Activated effector memory CD4-positive, alpha-beta T cell treated with anti-CD3 and anti-CD28 coated beads, Interleukin-2, amount 50 U/mL, for 16 hours (primary cell): ENCODE results near the gene MSI2.
A peak's percentile ranks its signal among the peaks of the same experiment; 100 is the strongest.

Experiments used
- DNase-seq: peaks from one replicate; pipeline ENCODE4 v3.0.0-alpha.2; 2020

MSI2 gene

DNA sequence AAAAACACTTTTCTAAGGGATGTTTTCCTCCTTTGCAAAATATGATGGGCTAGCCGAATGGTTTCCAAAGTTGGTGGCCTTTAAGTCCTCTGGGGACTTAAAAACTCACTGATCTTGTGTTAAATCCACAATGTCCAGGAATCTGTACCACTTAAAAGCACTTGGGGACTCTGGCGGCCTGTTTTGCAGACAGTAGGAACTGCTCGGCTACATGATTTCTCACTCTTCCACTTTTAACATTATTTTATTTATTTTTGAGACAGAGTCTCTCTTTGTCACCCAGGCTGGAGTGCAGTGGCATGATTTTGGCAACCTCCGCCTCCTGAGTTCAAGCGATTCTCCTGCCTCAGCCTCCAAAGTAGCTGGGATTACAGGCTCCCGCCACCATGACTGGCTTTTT is 9.1 kb upstream of the MSI2 start:
- no peak for DNase-seq

DNA sequence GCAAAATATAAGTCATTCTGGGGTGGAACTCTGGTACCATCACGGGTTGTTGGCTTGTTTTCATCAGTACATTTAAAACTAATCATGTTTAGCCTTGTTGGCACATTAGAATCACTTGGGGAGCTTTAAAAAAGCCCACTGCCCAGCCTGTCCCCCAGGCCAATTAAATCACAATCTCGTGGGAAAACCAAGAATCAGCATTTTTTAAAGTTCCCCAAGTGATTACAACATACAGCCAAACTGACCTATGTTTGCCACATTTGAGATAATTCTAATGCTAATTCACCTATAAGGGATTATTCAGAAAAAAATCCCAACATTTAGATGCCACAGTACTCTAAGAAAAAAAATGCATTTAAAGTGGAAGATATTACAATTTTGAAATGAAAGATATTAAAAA is 8.4 kb upstream of the MSI2 start:
- DNase-seq: no peak

- DNase-seq: no peak
Measured at GRCh38 chr17:57249520-57249919, 6.8 kb upstream of the MSI2 start.

DNA sequence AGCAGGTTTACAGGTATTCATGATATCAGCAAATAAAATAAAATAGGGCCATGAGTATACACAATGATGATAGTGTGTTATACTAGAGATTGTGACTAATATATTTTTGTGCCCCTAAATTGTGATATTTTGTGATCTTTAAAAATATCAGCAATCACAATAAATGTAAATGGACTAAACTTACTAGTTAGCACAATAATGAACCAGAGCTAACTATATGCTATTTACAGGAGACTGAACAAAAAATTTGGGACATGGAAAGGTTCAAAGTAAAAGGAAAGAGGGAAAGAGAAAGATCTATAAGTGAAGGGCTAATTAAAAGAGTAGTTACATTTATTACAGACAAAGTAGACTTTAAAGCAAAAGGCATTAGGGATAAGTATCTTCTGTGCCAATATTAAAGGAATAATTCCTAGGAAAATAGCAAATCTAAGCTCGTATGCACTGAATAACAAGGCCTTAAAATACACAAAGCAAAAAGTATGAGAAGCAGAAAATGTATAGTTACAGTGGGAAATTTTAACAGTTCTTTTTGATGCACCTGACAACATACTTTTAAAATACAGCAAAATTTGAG is 5.0 kb upstream of the MSI2 start:
- no peak for DNase-seq

DNA sequence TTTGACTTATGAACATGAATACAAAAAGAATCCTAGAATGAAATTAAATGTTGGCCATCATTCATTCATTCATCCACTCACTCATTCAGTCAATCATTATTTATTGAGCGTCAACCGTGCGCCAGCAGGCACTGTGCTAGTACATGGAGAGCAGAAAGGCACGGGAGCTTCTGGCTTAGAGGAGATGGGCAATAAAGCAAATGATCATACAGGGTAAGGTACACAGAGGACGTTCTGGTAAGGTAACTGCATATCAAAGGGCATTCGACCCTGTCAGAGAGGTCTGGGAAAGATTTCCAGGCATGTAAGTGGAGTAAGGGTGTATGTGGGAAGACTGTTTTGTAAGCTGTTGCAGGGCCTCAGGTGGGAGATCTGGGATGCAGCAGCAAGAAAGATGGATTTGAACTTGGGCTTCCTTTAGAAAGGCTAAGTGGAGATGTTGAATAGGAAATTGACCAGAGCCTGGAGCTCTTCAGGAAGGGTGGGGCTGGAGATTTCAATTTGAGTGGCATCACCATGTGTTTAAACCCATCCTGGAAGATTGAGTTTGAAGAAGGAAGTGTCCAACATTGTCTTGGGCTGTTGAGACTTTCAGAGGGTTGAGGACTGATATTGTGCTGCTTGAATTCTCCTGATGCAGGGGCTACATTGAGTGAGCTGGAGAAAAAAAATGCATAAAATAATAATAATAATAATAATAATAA is 2.8 kb upstream of the MSI2 start:
- DNase-seq: no peak

DNA sequence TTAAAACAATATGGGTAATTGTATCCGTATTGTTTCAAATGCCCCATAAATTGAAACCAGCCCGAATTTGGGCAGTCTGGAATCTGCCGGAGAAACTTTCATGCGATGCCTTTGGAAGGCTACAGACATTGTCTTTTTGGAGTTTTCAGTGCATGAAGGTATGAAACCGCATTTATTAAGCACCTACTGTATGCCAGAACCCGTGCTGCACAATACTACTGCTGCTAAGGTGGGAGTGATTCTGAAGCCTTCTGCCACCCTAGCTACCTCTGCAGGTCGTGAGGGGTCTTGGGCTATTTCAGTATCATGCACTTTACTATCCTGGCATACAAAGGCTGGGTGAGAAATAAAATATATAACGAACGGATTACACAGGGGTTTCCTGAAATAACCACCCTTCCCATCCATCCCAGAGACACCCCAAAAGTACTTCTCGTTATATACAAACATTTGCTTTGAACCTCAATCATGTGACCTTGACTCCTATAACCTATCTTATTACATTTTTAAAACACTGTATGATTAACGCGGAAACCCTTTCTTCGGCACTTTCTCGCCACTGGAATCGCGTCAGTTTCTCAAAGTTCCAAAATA is 1.0 kb upstream of the MSI2 start:
- DNase-seq: no peak

DNA sequence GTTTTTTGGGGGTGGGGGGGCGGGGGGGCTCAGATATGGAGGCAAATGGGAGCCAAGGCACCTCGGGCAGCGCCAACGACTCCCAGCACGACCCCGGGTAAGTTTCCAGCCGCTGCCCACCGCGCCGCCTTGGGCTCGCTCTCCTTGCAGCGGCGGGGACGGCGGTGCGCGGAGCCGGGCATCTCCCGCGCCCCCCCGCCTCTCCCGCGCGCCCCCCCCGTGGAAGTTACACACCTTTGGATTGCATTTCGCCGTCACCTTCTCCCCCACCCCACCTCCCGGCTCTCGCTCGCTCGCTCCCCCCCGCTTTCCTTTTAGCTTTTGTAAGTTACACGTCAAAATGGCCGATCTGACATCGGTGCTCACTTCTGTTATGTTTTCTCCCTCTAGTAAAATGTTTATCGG is 387 bp downstream of the MSI2 start:
- peak; percentile 79 for DNase-seq

DNA sequence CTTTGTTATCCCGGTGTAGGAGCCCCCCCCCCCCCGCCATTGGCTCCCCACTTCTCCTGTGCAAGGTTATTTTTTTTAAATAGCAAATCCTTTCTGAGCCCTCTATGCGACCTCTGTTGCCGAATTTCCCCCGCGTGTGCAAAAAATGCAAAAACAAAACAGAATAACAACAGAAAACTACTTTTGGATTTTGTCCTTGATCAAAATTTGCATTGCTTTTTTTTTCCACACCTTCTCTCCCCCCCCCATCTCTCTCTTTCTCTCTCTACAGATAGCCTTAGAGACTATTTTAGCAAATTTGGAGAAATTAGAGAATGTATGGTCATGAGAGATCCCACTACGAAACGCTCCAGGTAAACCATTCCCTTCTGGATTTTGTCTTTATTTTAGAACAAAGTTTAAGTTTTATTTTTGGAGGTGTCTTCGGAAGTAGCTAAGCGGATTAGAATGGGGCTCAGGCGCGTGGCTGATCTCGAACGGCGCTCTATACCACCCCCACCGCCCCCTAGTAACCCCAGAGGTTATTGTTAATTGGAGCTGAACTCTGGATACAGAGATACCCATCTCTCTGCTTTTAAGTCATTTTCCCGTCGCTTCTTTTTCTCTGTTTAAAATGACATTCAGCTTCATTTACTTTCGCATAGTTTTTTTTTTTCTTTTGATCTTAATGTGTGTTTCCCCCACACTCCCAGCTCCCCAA is 1.0 kb downstream of the MSI2 start:
- DNase-seq: peak; percentile 74

- no peak for DNase-seq
Measured at GRCh38 chr17:57257895-57258851, 1.9 kb downstream of the MSI2 start.

- DNase-seq: no peak
Measured at GRCh38 chr17:57259306-57259705, 3.0 kb downstream of the MSI2 start.

DNA sequence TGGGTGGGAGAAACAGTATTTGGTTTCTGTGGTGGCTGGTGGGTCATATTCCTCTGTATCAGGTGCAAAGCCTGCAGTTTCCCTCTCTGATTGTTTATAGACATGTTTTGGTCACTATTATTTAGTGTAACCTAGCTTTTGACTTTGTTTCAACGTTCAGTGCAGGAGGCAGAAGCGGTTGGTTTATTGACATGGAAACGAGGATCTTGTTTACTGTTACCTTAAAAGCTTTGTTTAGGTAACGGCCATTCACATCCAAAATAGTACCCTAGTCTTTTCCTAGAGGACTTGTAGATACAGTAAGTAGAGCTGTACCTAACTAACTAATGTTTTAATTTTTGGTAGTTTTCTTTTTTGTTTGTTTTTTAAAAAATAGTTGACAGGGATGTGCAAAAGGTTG is 3.5 kb downstream of the MSI2 start:
- no peak for DNase-seq

DNA sequence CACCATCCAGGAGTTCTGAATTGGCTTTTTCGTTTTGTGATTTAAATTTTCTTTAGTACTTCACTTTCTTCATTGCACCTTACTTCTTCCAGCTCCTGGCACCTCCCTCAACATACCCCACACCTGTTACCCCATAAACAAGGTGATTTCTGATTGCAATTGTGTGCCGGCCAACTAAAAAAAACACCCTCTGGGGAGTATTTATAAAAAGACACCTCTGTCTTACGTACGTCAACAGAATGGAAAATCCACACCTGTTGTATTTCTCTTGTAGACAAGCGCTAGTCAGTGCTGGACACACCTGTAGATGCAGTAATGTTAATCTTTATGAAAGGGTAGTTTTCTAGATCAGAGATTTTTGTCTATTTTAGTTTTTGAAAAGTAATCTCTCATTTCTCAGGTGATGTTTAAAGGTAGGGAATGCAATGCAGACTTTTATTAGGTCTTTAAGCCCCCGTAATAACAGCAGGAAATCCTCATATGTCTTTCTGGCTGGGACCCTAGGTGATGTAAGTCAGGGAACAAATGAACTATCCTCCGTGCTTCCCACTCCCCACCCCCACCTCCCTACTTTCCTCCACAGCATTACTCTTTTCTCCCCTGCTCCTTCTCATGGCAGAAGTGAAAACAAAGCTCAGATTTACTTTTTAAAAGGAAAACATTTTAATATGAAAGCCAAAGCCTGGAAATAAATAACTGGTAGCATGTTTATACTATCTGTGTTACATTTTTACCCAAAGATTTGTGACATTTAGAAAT is 4.2 kb downstream of the MSI2 start:
- no peak for DNase-seq

GRCh38 chr17:57261084-57261461 is 4.8 kb downstream of the MSI2 start:
- DNase-seq: no peak

DNA sequence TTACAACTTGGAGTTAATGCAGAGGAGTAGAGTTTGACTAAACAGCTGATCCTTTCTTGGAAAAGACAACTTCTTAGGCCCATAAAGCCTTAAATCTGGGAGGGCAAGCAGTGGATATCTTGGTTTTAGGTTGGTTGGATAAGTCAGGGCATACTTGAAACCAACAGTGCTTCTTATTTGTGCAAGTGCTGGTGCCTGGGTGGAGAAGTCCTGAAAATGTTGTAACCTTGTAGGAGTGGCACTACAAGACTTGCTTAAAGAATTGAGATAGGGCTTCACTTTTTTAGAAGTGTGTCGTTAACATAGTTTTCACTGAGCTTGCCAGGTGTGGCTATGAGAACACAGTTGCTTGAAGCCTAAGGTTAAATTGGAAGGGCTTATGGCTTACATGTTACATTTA is 6.2 kb downstream of the MSI2 start:
- no peak for DNase-seq

DNA sequence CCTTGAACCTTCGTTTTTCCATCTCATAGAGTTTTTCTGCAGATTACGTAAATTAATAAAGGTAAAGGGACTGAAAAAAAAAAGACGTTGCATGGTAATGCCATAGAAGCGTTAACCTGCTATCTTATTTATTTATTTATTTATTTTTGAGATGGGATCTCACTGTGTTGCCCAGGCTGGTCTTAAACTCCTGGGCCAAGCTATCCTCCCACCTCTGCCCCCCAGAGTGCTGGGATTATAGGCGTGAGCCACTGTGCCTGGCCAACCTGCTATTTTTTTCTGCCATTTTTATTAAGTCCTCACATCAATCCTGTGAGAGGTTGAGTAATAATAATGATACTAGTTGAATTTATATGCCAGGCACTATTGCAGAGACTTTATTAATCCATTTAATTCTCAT is 7.9 kb downstream of the MSI2 start:
- no peak for DNase-seq

GRCh38 chr17:57264776-57265175 is 8.5 kb downstream of the MSI2 start:
- no peak for DNase-seq

- no peak for DNase-seq
Measured at GRCh38 chr17:57266902-57267311, 10.6 kb downstream of the MSI2 start.

- no peak for DNase-seq
Measured at GRCh38 chr17:57268181-57268580, 11.9 kb downstream of the MSI2 start.

DNA sequence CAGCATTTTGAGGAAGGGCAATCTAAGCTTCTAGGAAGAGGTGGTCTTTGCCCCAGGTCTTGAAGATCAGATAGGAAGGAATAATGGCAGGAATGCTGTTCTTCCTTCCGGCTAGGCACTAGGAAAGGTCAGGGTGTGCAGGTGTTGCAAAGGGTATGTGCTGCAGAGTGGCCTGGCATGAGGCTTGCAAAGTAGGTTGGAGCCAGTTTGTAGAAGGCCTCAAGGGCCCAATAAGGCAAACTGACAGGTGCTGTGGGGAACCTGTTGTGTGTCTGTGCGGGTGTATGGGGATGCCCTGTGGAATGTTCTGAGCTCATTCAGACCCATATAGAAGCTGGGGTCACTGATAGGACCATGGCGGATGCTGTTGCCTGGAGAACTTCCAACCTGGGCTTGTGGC is 12.7 kb downstream of the MSI2 start:
- DNase-seq: no peak

DNA sequence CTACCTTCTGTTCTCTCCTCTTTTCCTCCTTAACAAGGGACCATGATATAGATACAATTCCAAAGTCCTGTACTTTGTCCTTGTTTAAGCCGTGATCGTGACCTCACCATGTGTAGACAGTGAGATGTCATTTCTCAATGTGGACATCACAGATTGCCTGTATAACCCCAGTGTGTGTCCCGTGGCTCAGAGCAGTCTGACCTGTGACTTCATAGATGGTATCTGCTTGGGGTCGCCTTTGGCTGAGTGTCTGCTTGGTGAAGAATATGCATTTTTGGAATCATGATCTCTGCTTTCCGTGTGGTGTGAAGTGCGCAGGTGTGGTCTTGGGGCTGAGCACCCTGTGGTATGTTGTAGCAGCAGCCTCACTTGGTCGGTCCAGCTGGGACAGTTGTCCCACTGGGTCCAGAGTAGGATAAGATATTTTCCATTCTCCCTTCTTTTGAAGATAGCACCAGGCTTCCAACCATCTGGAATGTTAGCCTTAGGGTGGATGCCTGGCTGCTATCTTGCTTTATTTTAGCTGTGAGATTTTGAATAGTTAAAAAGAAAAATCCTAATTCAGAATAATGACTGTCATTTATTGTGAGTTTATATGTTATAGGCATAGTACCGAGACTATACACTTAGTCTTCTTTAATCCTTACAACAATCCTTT is 13.4 kb downstream of the MSI2 start:
- no peak for DNase-seq

GRCh38 chr17:57270801-57271245 is 14.5 kb downstream of the MSI2 start:
- DNase-seq: no peak

DNA sequence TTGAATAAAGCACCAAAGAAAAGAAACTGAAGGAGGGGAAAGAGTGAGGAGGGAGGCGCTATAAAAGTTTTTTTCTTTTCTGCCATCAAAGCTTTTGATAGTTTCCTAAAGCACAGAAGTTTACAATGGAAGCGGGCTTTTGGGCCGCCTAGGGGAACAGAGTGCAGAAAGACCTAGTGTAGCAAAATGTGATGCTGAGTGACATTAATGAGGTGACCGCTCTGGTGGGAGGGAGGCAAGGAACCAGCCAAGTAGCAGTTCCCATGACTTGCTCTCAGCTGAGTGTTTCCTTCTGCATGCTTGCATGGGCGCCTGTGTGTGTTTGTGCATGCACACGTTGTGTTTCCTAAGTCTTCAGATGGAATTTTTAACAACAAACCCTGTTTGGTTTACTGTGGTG is 15.5 kb downstream of the MSI2 start:
- DNase-seq: no peak
